GM23338 (cell line): ENCODE results near the gene NUDT21. TPM values are rescaled to one million over a fixed set of nuclear protein-coding genes. Genes with fewer than 3 reads are reported as not detected.

Source experiments
- ATAC-seq: fragments of 200-7000 bp; cut with Tn5 transposase; 3 replicates; pipeline ENCODE4 v1.9.1; 2020
- DNase-seq: peaks from one replicate; pipeline ENCODE4 v3.0.0-alpha.2; 2015; ENCODE audit warnings: low spot score
- H2AFZ ChIP-seq: fragments of 200-600 bp; sonication (generic); 2 replicates; pipeline ENCODE4 v1.8.0; 2016; ENCODE audit warnings: antibody characterized with exemption, mild to moderate bottlenecking, moderate library complexity
- H3F3A ChIP-seq: fragments of 200-600 bp; sonication (generic); replicated peaks from 2 replicates; pipeline ENCODE4 v1.8.0; 2017; ENCODE audit warnings: antibody characterized with exemption, mixed run types, low read depth
- H3K27ac ChIP-seq: fragments of 200-600 bp; sonication (generic); 2 replicates; pipeline ENCODE4 v1.6.1; 2016; ENCODE audit warnings: low read depth
- H3K27me3 ChIP-seq: fragments of 200-600 bp; sonication (generic); 2 replicates; pipeline ENCODE4 v1.8.0; 2016; ENCODE audit warnings: mild to moderate bottlenecking, mixed run types, moderate library complexity; ENCODE audit not compliant: insufficient read depth
- H3K36me3 ChIP-seq: fragments of 200-600 bp; sonication (generic); 2 replicates; pipeline ENCODE4 v1.8.0; 2016; ENCODE audit warnings: mild to moderate bottlenecking; ENCODE audit not compliant: insufficient read depth
- H3K4me1 ChIP-seq: fragments of 200-600 bp; sonication (generic); 2 replicates; pipeline ENCODE4 v1.8.0; 2016; ENCODE audit warnings: mild to moderate bottlenecking, moderate library complexity; ENCODE audit not compliant: insufficient read depth
- H3K4me2 ChIP-seq: fragments of 200-600 bp; sonication (generic); 2 replicates; pipeline ENCODE4 v1.7.1; 2017; ENCODE audit warnings: mixed run types
- H3K4me3 ChIP-seq: fragments of 200-600 bp; sonication (generic); 2 replicates; pipeline ENCODE4 v1.6.1; 2016; ENCODE audit warnings: mixed run types
- H3K79me2 ChIP-seq: fragments of 200-600 bp; sonication (generic); replicated peaks from 2 replicates; pipeline ENCODE4 v1.8.0; 2017; ENCODE audit warnings: mild to moderate bottlenecking; ENCODE audit not compliant: insufficient read depth
- H3K9me2 ChIP-seq: fragments of 200-600 bp; sonication (generic); 2 replicates; pipeline ENCODE4 v1.8.0; 2017; ENCODE audit not compliant: insufficient read depth
- H4K20me1 ChIP-seq: fragments of 200-600 bp; sonication (generic); replicated peaks from 2 replicates; pipeline ENCODE4 v1.8.0; 2017; ENCODE audit warnings: mild to moderate bottlenecking; ENCODE audit not compliant: insufficient read depth
- H3K27ac Mint-ChIP-seq: 2 replicates; pipeline ENCODE4 v1.8.0; 2020; ENCODE audit warnings: inconsistent platforms, mild to moderate bottlenecking, moderate library complexity, mixed read lengths
- H3K27me3 Mint-ChIP-seq: 3 replicates; pipeline ENCODE4 v1.8.0; 2022; ENCODE audit warnings: low read depth, mild to moderate bottlenecking, moderate library complexity, mixed read lengths, inconsistent platforms; ENCODE audit not compliant: insufficient read depth, poor library complexity
- H3K36me3 Mint-ChIP-seq: 3 replicates; pipeline ENCODE4 v1.8.0; 2021; ENCODE audit warnings: low read depth, mild to moderate bottlenecking, inconsistent platforms, moderate library complexity, mixed read lengths
- H3K4me1 Mint-ChIP-seq: 3 replicates; pipeline ENCODE4 v1.8.0; 2020; ENCODE audit warnings: mild to moderate bottlenecking, inconsistent platforms, mixed read lengths
- H3K4me3 Mint-ChIP-seq: 3 replicates; pipeline ENCODE4 v1.8.0; 2021; ENCODE audit warnings: moderate library complexity, mild to moderate bottlenecking, inconsistent platforms, mixed read lengths
- H3K9me3 Mint-ChIP-seq: 3 replicates; pipeline ENCODE4 v1.8.0; 2020; ENCODE audit warnings: moderate library complexity, mild to moderate bottlenecking, inconsistent platforms, mixed read lengths
- CREB1 ChIP-seq: fragments of 250-450 bp; sonication (Bioruptor Pico); IDR thresholded peaks from 2 replicates; pipeline ENCODE4 v1.5.0; 2020; ENCODE audit warnings: low read depth, mild to moderate bottlenecking, moderate library complexity
- EZH2 ChIP-seq: fragments of 200-600 bp; sonication (generic); IDR thresholded peaks from one replicate; pipeline ENCODE4 v1.8.0; 2017; ENCODE audit warnings: antibody characterized with exemption, mild to moderate bottlenecking, low read depth; ENCODE audit not compliant: unreplicated experiment
- EZH2phosphoT487 ChIP-seq: fragments of 200-600 bp; sonication (generic); IDR thresholded peaks from one replicate; pipeline ENCODE4 v1.8.1; 2018; ENCODE audit warnings: antibody characterized with exemption; ENCODE audit not compliant: unreplicated experiment
- JUNB ChIP-seq: IDR thresholded peaks from one replicate; pipeline ENCODE4 v1.6.1; 2016; ENCODE audit warnings: antibody characterized with exemption; ENCODE audit not compliant: unreplicated experiment
- NANOG ChIP-seq: IDR thresholded peaks from 2 replicates; pipeline ENCODE4 v1.6.1; 2016; ENCODE audit warnings: antibody characterized with exemption, borderline replicate concordance
- POLR2AphosphoS5 ChIP-seq: IDR thresholded peaks from 2 replicates; pipeline ENCODE4 v1.6.1; 2016; ENCODE audit warnings: antibody characterized with exemption, low read depth
- STAT1 ChIP-seq: IDR thresholded peaks from one replicate; pipeline ENCODE4 v1.6.1; 2016; ENCODE audit warnings: antibody characterized with exemption; ENCODE audit not compliant: unreplicated experiment
- ZNF114 ChIP-seq: fragments of 250-450 bp; sonication (Bioruptor Pico); IDR thresholded peaks from 2 replicates; pipeline ENCODE4 v1.5.0; 2020; ENCODE audit warnings: mild to moderate bottlenecking, moderate library complexity
- ZNF331 ChIP-seq: fragments of 250-450 bp; sonication (Bioruptor Pico); IDR thresholded peaks from 2 replicates; pipeline ENCODE4 v1.5.0; 2020; ENCODE audit warnings: low read depth, mild to moderate bottlenecking, moderate library complexity
- polyA plus RNA-seq: library from polyadenylated mRNA; unstranded; fragments of >200 nt; fragmentation: Nextera tagmentation; extraction: Ambion mirVana; gene quantifications from 2 replicates; pipeline ENCODE4 v1.2.1, GENCODE V29; 2016
- total RNA-seq: library from RNA; depleted of rRNA; stranded (reverse); fragments of >200 nt; shearing (Covaris generic); gene quantifications from 2 replicates; pipeline ENCODE4 v1.2.3, GENCODE V29; 2014
- TF ChIP-seq, protein P1 (sequence below), 2 experiments: fragments of 200-600 bp in 1 of 2; sonication (generic) in 1 of 2; conservative IDR thresholded peaks; 2 replicates each; pipeline versions ENCODE4 v1.5.1 to v1.6.1; 2016 to 2017; ENCODE audit warnings: antibody characterized with exemption in 2 of 2, low read depth in 2 of 2, mild to moderate bottlenecking in 2 of 2, moderate library complexity in 1 of 2
- TF ChIP-seq, protein P2 (sequence below): IDR thresholded peaks from one replicate; pipeline ENCODE4 v1.6.1; 2018; ENCODE audit warnings: antibody characterized with exemption; ENCODE audit not compliant: unreplicated experiment
- TF ChIP-seq, protein P3 (sequence below): IDR thresholded peaks from 2 replicates; pipeline ENCODE4 v1.6.1; 2016; ENCODE audit warnings: antibody characterized with exemption
- TF ChIP-seq, protein P4 (sequence below): fragments of 250-450 bp; sonication (Bioruptor Pico); IDR thresholded peaks from 2 replicates; pipeline ENCODE4 v1.5.0; 2020; ENCODE audit warnings: mild to moderate bottlenecking, moderate library complexity

The NUDT21 gene
- total and polyA plus RNA-seq, 2 experiments from 2014 or later = 83.4 to 132 TPM

DNA sequence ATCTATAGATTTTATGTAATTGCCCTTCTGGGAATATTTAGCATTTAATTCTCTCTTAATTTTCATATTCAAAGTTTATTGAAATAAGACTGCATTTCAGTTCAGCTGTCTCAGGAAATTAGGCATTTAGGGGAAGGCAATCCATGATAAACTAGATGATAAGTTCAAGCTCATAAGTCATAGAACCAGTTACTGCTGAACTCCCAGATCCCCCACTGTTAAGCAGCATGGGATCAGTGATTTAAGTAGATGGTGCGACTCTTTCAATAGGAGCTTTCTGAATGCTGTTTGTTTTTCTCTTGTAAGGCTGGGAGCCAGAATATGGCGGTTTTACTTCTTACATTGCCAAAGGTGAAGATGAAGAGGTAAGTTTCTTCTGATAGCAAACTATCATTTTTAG is 24.1 kb upstream of the NUDT21 start:
- H2AFZ ChIP-seq = no peak overlapping the region
- no peaks in the 10 kb centered on the region for H3K27me3 ChIP-seq
- Mint-ChIP-seq H3K4me3 (no peak overlapping the region), H3K36me3 (peaks cover 74% of the 10 kb centered on the region), H3K4me1 (peaks cover 9% of the 10 kb centered on the region; the same call in 2 of the 3 replicates), H3K27me3 (no peaks in the 10 kb centered on the region), H3K27ac (no peak overlapping the region; the same call in 1 of the 2 replicates), H3K9me3 (no peaks in the 10 kb centered on the region)
- H3K36me3 ChIP-seq = peaks cover 60% of the 10 kb centered on the region
- no peaks in the 10 kb centered on the region; the same call in 1 of the 2 replicates for H3K4me1 ChIP-seq
- H4K20me1 ChIP-seq = peaks cover 6% of the 10 kb centered on the region
- no peaks in the 10 kb centered on the region for H3K9me2 ChIP-seq
- peak; percentile 39; the same call in 2 of the 3 replicates for ATAC-seq
- H3F3A ChIP-seq = 0 out of 2 replicates have a peak, but pooled peaks cover 4% of the 10 kb centered on the region
- TF ChIP-seq CREB1 (CRISPR knock-in tag) (no peak), ZNF331 (CRISPR knock-in tag) (no peak), STAT1 (no peak), ZNF114 (no peak), NANOG (no peak), EZH2 (no peak), POLR2AphosphoS5 (no peak), EZH2phosphoT487 (no peak), JUNB (no peak)
- TF ChIP-seq, protein P1, sequence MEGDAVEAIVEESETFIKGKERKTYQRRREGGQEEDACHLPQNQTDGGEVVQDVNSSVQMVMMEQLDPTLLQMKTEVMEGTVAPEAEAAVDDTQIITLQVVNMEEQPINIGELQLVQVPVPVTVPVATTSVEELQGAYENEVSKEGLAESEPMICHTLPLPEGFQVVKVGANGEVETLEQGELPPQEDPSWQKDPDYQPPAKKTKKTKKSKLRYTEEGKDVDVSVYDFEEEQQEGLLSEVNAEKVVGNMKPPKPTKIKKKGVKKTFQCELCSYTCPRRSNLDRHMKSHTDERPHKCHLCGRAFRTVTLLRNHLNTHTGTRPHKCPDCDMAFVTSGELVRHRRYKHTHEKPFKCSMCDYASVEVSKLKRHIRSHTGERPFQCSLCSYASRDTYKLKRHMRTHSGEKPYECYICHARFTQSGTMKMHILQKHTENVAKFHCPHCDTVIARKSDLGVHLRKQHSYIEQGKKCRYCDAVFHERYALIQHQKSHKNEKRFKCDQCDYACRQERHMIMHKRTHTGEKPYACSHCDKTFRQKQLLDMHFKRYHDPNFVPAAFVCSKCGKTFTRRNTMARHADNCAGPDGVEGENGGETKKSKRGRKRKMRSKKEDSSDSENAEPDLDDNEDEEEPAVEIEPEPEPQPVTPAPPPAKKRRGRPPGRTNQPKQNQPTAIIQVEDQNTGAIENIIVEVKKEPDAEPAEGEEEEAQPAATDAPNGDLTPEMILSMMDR (conservative IDR thresholded peaks at IDR 0.05; ENCODE audit: low read depth in 2 of 2) = no peak
- TF ChIP-seq, protein P2, sequence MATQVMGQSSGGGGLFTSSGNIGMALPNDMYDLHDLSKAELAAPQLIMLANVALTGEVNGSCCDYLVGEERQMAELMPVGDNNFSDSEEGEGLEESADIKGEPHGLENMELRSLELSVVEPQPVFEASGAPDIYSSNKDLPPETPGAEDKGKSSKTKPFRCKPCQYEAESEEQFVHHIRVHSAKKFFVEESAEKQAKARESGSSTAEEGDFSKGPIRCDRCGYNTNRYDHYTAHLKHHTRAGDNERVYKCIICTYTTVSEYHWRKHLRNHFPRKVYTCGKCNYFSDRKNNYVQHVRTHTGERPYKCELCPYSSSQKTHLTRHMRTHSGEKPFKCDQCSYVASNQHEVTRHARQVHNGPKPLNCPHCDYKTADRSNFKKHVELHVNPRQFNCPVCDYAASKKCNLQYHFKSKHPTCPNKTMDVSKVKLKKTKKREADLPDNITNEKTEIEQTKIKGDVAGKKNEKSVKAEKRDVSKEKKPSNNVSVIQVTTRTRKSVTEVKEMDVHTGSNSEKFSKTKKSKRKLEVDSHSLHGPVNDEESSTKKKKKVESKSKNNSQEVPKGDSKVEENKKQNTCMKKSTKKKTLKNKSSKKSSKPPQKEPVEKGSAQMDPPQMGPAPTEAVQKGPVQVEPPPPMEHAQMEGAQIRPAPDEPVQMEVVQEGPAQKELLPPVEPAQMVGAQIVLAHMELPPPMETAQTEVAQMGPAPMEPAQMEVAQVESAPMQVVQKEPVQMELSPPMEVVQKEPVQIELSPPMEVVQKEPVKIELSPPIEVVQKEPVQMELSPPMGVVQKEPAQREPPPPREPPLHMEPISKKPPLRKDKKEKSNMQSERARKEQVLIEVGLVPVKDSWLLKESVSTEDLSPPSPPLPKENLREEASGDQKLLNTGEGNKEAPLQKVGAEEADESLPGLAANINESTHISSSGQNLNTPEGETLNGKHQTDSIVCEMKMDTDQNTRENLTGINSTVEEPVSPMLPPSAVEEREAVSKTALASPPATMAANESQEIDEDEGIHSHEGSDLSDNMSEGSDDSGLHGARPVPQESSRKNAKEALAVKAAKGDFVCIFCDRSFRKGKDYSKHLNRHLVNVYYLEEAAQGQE = no peak
- TF ChIP-seq, protein P3, sequence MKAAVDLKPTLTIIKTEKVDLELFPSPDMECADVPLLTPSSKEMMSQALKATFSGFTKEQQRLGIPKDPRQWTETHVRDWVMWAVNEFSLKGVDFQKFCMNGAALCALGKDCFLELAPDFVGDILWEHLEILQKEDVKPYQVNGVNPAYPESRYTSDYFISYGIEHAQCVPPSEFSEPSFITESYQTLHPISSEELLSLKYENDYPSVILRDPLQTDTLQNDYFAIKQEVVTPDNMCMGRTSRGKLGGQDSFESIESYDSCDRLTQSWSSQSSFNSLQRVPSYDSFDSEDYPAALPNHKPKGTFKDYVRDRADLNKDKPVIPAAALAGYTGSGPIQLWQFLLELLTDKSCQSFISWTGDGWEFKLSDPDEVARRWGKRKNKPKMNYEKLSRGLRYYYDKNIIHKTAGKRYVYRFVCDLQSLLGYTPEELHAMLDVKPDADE = no peak
- TF ChIP-seq, protein P4, sequence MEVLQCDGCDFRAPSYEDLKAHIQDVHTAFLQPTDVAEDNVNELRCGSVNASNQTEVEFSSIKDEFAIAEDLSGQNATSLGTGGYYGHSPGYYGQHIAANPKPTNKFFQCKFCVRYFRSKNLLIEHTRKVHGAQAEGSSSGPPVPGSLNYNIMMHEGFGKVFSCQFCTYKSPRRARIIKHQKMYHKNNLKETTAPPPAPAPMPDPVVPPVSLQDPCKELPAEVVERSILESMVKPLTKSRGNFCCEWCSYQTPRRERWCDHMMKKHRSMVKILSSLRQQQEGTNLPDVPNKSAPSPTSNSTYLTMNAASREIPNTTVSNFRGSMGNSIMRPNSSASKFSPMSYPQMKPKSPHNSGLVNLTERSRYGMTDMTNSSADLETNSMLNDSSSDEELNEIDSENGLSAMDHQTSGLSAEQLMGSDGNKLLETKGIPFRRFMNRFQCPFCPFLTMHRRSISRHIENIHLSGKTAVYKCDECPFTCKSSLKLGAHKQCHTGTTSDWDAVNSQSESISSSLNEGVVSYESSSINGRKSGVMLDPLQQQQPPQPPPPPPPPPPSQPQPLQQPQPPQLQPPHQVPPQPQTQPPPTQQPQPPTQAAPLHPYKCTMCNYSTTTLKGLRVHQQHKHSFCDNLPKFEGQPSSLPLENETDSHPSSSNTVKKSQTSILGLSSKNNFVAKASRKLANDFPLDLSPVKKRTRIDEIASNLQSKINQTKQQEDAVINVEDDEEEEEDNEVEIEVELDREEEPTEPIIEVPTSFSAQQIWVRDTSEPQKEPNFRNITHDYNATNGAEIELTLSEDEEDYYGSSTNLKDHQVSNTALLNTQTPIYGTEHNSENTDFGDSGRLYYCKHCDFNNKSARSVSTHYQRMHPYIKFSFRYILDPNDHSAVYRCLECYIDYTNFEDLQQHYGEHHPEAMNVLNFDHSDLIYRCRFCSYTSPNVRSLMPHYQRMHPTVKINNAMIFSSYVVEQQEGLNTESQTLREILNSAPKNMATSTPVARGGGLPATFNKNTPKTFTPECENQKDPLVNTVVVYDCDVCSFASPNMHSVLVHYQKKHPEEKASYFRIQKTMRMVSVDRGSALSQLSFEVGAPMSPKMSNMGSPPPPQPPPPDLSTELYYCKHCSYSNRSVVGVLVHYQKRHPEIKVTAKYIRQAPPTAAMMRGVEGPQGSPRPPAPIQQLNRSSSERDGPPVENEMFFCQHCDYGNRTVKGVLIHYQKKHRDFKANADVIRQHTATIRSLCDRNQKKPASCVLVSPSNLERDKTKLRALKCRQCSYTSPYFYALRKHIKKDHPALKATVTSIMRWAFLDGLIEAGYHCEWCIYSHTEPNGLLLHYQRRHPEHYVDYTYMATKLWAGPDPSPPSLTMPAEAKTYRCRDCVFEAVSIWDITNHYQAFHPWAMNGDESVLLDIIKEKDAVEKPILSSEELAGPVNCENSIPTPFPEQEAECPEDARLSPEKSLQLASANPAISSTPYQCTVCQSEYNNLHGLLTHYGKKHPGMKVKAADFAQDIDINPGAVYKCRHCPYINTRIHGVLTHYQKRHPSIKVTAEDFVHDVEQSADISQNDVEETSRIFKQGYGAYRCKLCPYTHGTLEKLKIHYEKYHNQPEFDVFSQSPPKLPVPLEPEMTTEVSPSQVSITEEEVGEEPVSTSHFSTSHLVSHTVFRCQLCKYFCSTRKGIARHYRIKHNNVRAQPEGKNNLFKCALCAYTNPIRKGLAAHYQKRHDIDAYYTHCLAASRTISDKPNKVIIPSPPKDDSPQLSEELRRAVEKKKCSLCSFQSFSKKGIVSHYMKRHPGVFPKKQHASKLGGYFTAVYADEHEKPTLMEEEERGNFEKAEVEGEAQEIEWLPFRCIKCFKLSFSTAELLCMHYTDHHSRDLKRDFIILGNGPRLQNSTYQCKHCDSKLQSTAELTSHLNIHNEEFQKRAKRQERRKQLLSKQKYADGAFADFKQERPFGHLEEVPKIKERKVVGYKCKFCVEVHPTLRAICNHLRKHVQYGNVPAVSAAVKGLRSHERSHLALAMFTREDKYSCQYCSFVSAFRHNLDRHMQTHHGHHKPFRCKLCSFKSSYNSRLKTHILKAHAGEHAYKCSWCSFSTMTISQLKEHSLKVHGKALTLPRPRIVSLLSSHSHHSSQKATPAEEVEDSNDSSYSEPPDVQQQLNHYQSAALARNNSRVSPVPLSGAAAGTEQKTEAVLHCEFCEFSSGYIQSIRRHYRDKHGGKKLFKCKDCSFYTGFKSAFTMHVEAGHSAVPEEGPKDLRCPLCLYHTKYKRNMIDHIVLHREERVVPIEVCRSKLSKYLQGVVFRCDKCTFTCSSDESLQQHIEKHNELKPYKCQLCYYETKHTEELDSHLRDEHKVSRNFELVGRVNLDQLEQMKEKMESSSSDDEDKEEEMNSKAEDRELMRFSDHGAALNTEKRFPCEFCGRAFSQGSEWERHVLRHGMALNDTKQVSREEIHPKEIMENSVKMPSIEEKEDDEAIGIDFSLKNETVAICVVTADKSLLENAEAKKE (CRISPR knock-in tag) = no peak
- no peak overlapping the region for H3K4me3 ChIP-seq
- no peak overlapping the region for H3K27ac ChIP-seq
- H3K4me2 ChIP-seq = no peak overlapping the region
- no peak for DNase-seq
- H3K79me2 ChIP-seq = no peaks in the 10 kb centered on the region
